CD14-positive monocyte (primary cell): Measurements from ENCODE around the gene EPB41L4A. TPM values are rescaled to one million over a fixed set of nuclear protein-coding genes. Genes with fewer than 3 reads are reported as not detected.

Source experiments
- DNase-seq, 3 donors: peaks; one replicate each; pipeline ENCODE4 v3.0.0-alpha.2; 2011 to 2022
- H2AFZ ChIP-seq: 2 replicates; pipeline ENCODE4 v1.6.0; 2012; ENCODE audit warnings: mild to moderate bottlenecking, low read depth, low read length, inconsistent platforms; ENCODE audit not compliant: insufficient read depth, poor library complexity, severe bottlenecking
- H3K27ac ChIP-seq, 2 donors: 1 replicate in 1 of 2; 2 replicates in 1 of 2; pipeline ENCODE4 v1.5.1; 2012 to 2013; ENCODE audit warnings: low read length in 2 of 2, control low read depth in 1 of 2, inconsistent platforms in 1 of 2, low read depth in 1 of 2, mild to moderate bottlenecking in 1 of 2
- H3K27me3 ChIP-seq, 2 donors: one replicate each; pipeline versions ENCODE4 v1.6.0 to v1.6.1; 2011 to 2013; ENCODE audit warnings: low read length in 2 of 2; ENCODE audit not compliant: control insufficient read depth in 2 of 2, insufficient read depth in 2 of 2
- H3K36me3 ChIP-seq, 2 donors: replicated peaks in 1 of 2; 1 replicate in 1 of 2; 2 replicates in 1 of 2; pipeline versions ENCODE4 v1.5.1 to v1.6.1; 2012 to 2013; ENCODE audit warnings: low read length in 2 of 2, control low read depth in 1 of 2, inconsistent platforms in 1 of 2, mild to moderate bottlenecking in 1 of 2; ENCODE audit not compliant: insufficient read depth in 2 of 2, control insufficient read depth in 1 of 2
- H3K4me1 ChIP-seq, 2 donors: 1 replicate in 1 of 2; 2 replicates in 1 of 2; pipeline versions ENCODE4 v1.5.1 to v1.6.1; 2012 to 2013; ENCODE audit warnings: low read length in 2 of 2, control low read depth in 1 of 2, inconsistent platforms in 1 of 2, mild to moderate bottlenecking in 1 of 2, moderate library complexity in 1 of 2; ENCODE audit not compliant: insufficient read depth in 2 of 2, control insufficient read depth in 1 of 2
- H3K4me2 ChIP-seq: replicated peaks from 2 replicates; pipeline ENCODE3; 2012; ENCODE audit warnings: low read length, moderate library complexity, mild to moderate bottlenecking; ENCODE audit not compliant: poor library complexity, severe bottlenecking; ENCODE audit errors: extremely low read depth
- H3K4me3 ChIP-seq, 3 experiments: fragments of 200-600 bp in 1 of 3; sonication (generic) in 1 of 3; replicated peaks in 1 of 3; 1 replicate in 2 of 3; 2 replicates in 1 of 3; pipeline ENCODE4 v1.5.1; 2011 to 2013; ENCODE audit warnings: low read length in 3 of 3, mild to moderate bottlenecking in 3 of 3, control low read depth in 2 of 3, low read depth in 2 of 3, inconsistent platforms in 1 of 3, moderate library complexity in 1 of 3
- H3K79me2 ChIP-seq: 2 replicates; pipeline ENCODE4 v1.6.0; 2012; ENCODE audit warnings: mild to moderate bottlenecking, control low read depth, inconsistent platforms, low read length, moderate library complexity; ENCODE audit not compliant: insufficient read depth
- H3K9ac ChIP-seq: 2 replicates; pipeline ENCODE4 v1.6.0; 2017; ENCODE audit warnings: low read length, mild to moderate bottlenecking; ENCODE audit not compliant: insufficient read depth, poor library complexity, severe bottlenecking
- H3K9me3 ChIP-seq, 2 donors: replicated peaks in 1 of 2; 1 replicate in 1 of 2; 2 replicates in 1 of 2; pipeline versions ENCODE4 v1.5.1 to v1.6.1; 2012 to 2013; ENCODE audit warnings: low read length in 2 of 2, control low read depth in 1 of 2; ENCODE audit not compliant: control insufficient read depth in 1 of 2, insufficient read depth in 1 of 2
- H4K20me1 ChIP-seq: 2 replicates; pipeline ENCODE4 v1.6.0; 2012; ENCODE audit warnings: mild to moderate bottlenecking, low read length, control low read depth, moderate library complexity; ENCODE audit not compliant: insufficient read depth
- H3K27ac Mint-ChIP-seq, 7 donors: one replicate each; pipeline ENCODE4 v1.8.0; 2020; ENCODE audit warnings: mild to moderate bottlenecking in 7 of 7, mixed read lengths in 7 of 7, moderate library complexity in 6 of 7, inconsistent platforms in 2 of 7
- H3K27me3 Mint-ChIP-seq, 3 donors: one replicate each; pipeline ENCODE4 v1.8.0; 2021 to 2022; ENCODE audit warnings: low read depth in 3 of 3, mild to moderate bottlenecking in 3 of 3, mixed read lengths in 3 of 3, moderate library complexity in 3 of 3, inconsistent platforms in 1 of 3
- H3K36me3 Mint-ChIP-seq, 2 donors: one replicate each; pipeline ENCODE4 v1.8.0; 2020; ENCODE audit warnings: mixed read lengths in 2 of 2, inconsistent platforms in 1 of 2, mild to moderate bottlenecking in 1 of 2
- H3K4me1 Mint-ChIP-seq: one replicate; pipeline ENCODE4 v1.8.0; 2020; ENCODE audit warnings: mild to moderate bottlenecking, mixed read lengths
- H3K4me3 Mint-ChIP-seq, 2 donors: one replicate each; pipeline ENCODE4 v1.8.0; 2020; ENCODE audit warnings: mild to moderate bottlenecking in 2 of 2, mixed read lengths in 2 of 2, moderate library complexity in 1 of 2
- H3K9me3 Mint-ChIP-seq, 7 donors: one replicate each; pipeline ENCODE4 v1.8.0; 2020 to 2022; ENCODE audit warnings: mixed read lengths in 7 of 7, mild to moderate bottlenecking in 6 of 7, moderate library complexity in 6 of 7, inconsistent platforms in 2 of 7
- WGBS: methylation state at CpG from one replicate; pipeline ENCODE4 v1.1.5; 2013; ENCODE audit warnings: missing lambda C conversion rate; ENCODE audit not compliant: insufficient coverage; 5-methylcytosine and 5-hydroxymethylcytosine counted together
- intact Hi-C, 2 donors: fragments of 100-400 bp; cut with micrococcal nuclease; formaldehyde crosslinking; loops; one replicate each; pipeline versions ENCODE4 v1.15.0 to v1.15.1; 2023
- polyA plus RNA-seq, 3 donors: library from polyadenylated mRNA; depleted of rRNA in 1 of 3; unstranded in 2 of 3; stranded (reverse) in 1 of 3; fragments of 300-500 nt in 2 of 3; fragments of >200 nt in 1 of 3; fragmentation: Illumina TruSeq in 2 of 3; gene quantifications; 1 replicate in 2 of 3; 2 replicates in 1 of 3; pipeline ENCODE4 v1.2.3, GENCODE V29; 2012 to 2021
- TF ChIP-seq, protein P1 (sequence below): fragments of 200-600 bp; IDR thresholded peaks from one replicate; pipeline ENCODE4 v1.8.0; 2022; ENCODE audit warnings: antibody characterized with exemption, mild to moderate bottlenecking

EPB41L4A gene
- polyA plus RNA-seq, 3 donors: 0.01 to 0.05 TPM; not detected in 1

DNA sequence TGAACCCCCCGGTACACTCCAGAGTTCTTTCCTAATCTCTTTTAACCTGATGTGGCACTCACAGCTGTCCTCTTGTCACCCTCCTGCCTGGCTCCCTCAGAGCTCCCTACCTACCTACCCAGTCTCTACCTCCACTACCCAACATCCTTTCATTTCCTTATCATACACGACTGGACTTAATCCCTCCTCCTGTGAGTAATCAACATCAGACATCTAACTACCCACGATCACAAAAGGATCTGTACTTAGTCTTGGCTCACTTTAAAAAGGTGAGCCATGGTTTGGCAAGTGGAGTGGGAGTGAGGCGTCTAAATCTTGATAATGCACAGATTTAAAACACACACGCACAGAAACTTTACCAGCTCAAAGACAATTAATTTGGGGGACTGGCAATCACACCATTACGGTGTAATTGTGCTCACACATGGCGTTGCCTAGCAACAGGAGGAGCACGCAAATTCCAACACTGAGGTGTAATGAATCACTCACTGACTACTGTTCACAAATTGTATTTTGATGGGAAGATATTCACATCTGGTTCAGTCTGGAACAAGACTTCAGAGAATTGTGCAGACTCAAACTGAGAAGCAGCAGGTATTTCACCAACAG is 235.9 kb downstream of the EPB41L4A start:
- intact Hi-C loops: loop anchor here in 1 of 2 donors (10.0 kb wide), 1 partner anchor 352 kb away; no protein-coding TSS in a partner anchor
- 64% methylated on average over 1 of the region's 8 CpGs for WGBS
- TF ChIP-seq, protein P1, sequence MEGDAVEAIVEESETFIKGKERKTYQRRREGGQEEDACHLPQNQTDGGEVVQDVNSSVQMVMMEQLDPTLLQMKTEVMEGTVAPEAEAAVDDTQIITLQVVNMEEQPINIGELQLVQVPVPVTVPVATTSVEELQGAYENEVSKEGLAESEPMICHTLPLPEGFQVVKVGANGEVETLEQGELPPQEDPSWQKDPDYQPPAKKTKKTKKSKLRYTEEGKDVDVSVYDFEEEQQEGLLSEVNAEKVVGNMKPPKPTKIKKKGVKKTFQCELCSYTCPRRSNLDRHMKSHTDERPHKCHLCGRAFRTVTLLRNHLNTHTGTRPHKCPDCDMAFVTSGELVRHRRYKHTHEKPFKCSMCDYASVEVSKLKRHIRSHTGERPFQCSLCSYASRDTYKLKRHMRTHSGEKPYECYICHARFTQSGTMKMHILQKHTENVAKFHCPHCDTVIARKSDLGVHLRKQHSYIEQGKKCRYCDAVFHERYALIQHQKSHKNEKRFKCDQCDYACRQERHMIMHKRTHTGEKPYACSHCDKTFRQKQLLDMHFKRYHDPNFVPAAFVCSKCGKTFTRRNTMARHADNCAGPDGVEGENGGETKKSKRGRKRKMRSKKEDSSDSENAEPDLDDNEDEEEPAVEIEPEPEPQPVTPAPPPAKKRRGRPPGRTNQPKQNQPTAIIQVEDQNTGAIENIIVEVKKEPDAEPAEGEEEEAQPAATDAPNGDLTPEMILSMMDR: no peak
- Mint-ChIP-seq H3K27ac (no peak overlapping the region), H3K9me3 (no peaks in the 10 kb centered on the region), H3K4me3 (no peak overlapping the region), H3K36me3 (no peaks in the 10 kb centered on the region), H3K4me1 (no peaks in the 10 kb centered on the region), H3K27me3 (peaks cover 7 to 30% (median 14%) of the 10 kb centered on the region in 3 donors)
- Histone ChIP-seq H2AFZ (no peak overlapping the region), H3K9ac (no peak overlapping the region), H3K36me3 (no peaks in the 10 kb centered on the region), H3K4me1 (no peaks in the 10 kb centered on the region), H4K20me1 (no peaks in the 10 kb centered on the region), H3K27ac (no peak overlapping the region), H3K4me3 (no peak overlapping the region), H3K27me3 (peaks cover 10 to 11% of the 10 kb centered on the region in 2 donors), H3K9me3 (no peaks in the 10 kb centered on the region), H3K79me2 (no peaks in the 10 kb centered on the region), H3K4me2 (no peak overlapping the region)
- no peak for DNase-seq

DNA sequence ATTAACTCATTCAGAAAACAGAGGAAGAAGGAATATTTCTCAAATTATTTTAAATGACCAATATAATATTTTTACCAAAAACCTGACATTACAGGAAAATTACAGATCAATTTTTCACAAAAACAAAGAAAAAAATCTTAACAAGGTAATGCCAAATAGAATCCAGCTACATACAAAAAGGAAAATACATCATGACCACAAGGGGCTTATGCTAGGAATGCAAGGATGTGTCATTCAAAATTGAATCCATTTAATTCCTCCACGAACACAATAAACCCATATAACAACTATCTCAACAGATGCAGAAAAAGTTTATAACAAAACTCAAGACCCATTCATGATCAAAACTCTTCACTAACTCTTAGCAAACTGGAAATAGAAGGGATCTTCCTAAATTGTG is 239.8 kb downstream of the EPB41L4A start:
- Histone ChIP-seq H3K27me3 (peaks cover 8 to 9% of the 10 kb centered on the region in 2 donors), H3K79me2 (no peaks in the 10 kb centered on the region), H3K4me1 (no peaks in the 10 kb centered on the region), H3K9me3 (no peaks in the 10 kb centered on the region), H4K20me1 (no peaks in the 10 kb centered on the region), H3K4me3 (no peak overlapping the region), H2AFZ (no peak overlapping the region), H3K36me3 (no peaks in the 10 kb centered on the region), H3K9ac (no peak overlapping the region), H3K27ac (no peak overlapping the region), H3K4me2 (no peak overlapping the region)
- H3K9me3 Mint-ChIP-seq: no peaks in the 10 kb centered on the region
- no peaks in the 10 kb centered on the region for H3K4me1 Mint-ChIP-seq
- H3K27ac Mint-ChIP-seq: no peak overlapping the region
- DNase-seq: no peak
- intact Hi-C loops: loop anchor here (5.0 to 10.0 kb wide), 4 partner anchors 236 to 578 kb away; partner anchors contain the start of gene EPB41L4A (in 1 of the 2)
- no CpG with 5 or more reads among the region's 1 CpG for WGBS
- no peak overlapping the region for H3K4me3 Mint-ChIP-seq
- H3K27me3 Mint-ChIP-seq: peaks cover 1 to 16% (median 10%) of the 10 kb centered on the region in 3 donors
- TF ChIP-seq, protein P1: no peak
- no peaks in the 10 kb centered on the region for H3K36me3 Mint-ChIP-seq
